Measurements from ENCODE around the gene CHL1. TPM values are rescaled to one million over a fixed set of nuclear protein-coding genes. Genes with fewer than 3 reads are reported as not detected.
A peak's percentile ranks its signal among the peaks of the same experiment; 100 is the strongest.

The CHL1 gene
- total RNA-seq, 1 donor from 2014 or later: 8.6 TPM

- no peak for DNase-seq (ENCODE audit: low read depth)
Measured at GRCh38 chr3:284322-284721, 87.8 kb downstream of the CHL1 start.

- DNase-seq (ENCODE audit: low read depth): no peak
Measured at GRCh38 chr3:288417-288816, 91.9 kb downstream of the CHL1 start.

GRCh38 chr3:291028-291427, 94.5 kb downstream of the CHL1 start:
- DNase-seq (ENCODE audit: low read depth): no peak

GRCh38 chr3:291646-292436, 95.3 kb downstream of the CHL1 start:
- DNase-seq (ENCODE audit: low read depth): no peak

GRCh38 chr3:294096-294495, 97.5 kb downstream of the CHL1 start:
- DNase-seq (ENCODE audit: low read depth): peak; percentile 41

GRCh38 chr3:294581-294980, 98.0 kb downstream of the CHL1 start:
- no peak for DNase-seq (ENCODE audit: low read depth)

GRCh38 chr3:295166-295565, 98.6 kb downstream of the CHL1 start:
- DNase-seq (ENCODE audit: low read depth): no peak

GRCh38 chr3:297585-297984, 101.0 kb downstream of the CHL1 start:
- DNase-seq (ENCODE audit: low read depth): no peak

- DNase-seq (ENCODE audit: low read depth): no peak
Measured at GRCh38 chr3:299590-300301, 103.2 kb downstream of the CHL1 start.

GRCh38 chr3:307182-307581, 110.6 kb downstream of the CHL1 start:
- no peak for DNase-seq (ENCODE audit: low read depth)

- DNase-seq (ENCODE audit: low read depth): no peak
Measured at GRCh38 chr3:308597-309321, 112.2 kb downstream of the CHL1 start.

- no peak for DNase-seq (ENCODE audit: low read depth)
Measured at GRCh38 chr3:312160-312733, 115.7 kb downstream of the CHL1 start.

GRCh38 chr3:312911-313310, 116.3 kb downstream of the CHL1 start:
- DNase-seq (ENCODE audit: low read depth): no peak

- DNase-seq (ENCODE audit: low read depth): no peak
Measured at GRCh38 chr3:317012-317411, 120.4 kb downstream of the CHL1 start.

- no peak for DNase-seq (ENCODE audit: low read depth)
Measured at GRCh38 chr3:318903-319302, 122.3 kb downstream of the CHL1 start.

- DNase-seq (ENCODE audit: low read depth): no peak
Measured at GRCh38 chr3:324423-324822, 127.9 kb downstream of the CHL1 start.

GRCh38 chr3:325495-325894, 128.9 kb downstream of the CHL1 start:
- no peak for DNase-seq (ENCODE audit: low read depth)

- no peak for DNase-seq (ENCODE audit: low read depth)
Measured at GRCh38 chr3:330494-331115, 134.0 kb downstream of the CHL1 start.

- no peak for DNase-seq (ENCODE audit: low read depth)
Measured at GRCh38 chr3:331881-332280, 135.3 kb downstream of the CHL1 start.

- no peak for DNase-seq (ENCODE audit: low read depth)
Measured at GRCh38 chr3:332701-333100, 136.1 kb downstream of the CHL1 start.

GRCh38 chr3:335240-335639, 138.7 kb downstream of the CHL1 start:
- no peak for DNase-seq (ENCODE audit: low read depth)

- no peak for DNase-seq (ENCODE audit: low read depth)
Measured at GRCh38 chr3:339351-339750, 142.8 kb downstream of the CHL1 start.

Measured in renal cortical epithelial cell (primary cell).